Neuronal stem cell (in vitro differentiated cells): Measurements from ENCODE around the gene VTI1A.

ENCODE experiments used
- DNase-seq: peaks from one replicate; pipeline ENCODE4 v3.0.0-alpha.2; 2013; ENCODE audit warnings: low spot score
- H2AFZ ChIP-seq: one replicate; pipeline ENCODE4 v1.6.1; 2013; ENCODE audit warnings: mild to moderate bottlenecking, low read length, inconsistent platforms
- H2AK5ac ChIP-seq: 2 replicates; pipeline ENCODE4 v1.6.1; 2013; ENCODE audit warnings: low read depth, mild to moderate bottlenecking, inconsistent platforms, low read length, moderate library complexity, mixed read lengths
- H2BK120ac ChIP-seq: 2 replicates; pipeline ENCODE4 v1.6.1; 2013; ENCODE audit warnings: low read depth, mild to moderate bottlenecking, inconsistent platforms, low read length, moderate library complexity, mixed read lengths
- H2BK12ac ChIP-seq: one replicate; pipeline ENCODE4 v1.6.1; 2013; ENCODE audit warnings: low read length, inconsistent platforms
- H2BK15ac ChIP-seq: 2 replicates; pipeline ENCODE4 v1.6.1; 2013; ENCODE audit warnings: mild to moderate bottlenecking, low read length, inconsistent platforms, mixed read lengths
- H2BK5ac ChIP-seq: one replicate; pipeline ENCODE4 v1.6.1; 2013; ENCODE audit warnings: inconsistent platforms, mild to moderate bottlenecking, low read length, moderate library complexity
- H3K14ac ChIP-seq: one replicate; pipeline ENCODE4 v1.6.1; 2013; ENCODE audit warnings: low read length, inconsistent platforms
- H3K18ac ChIP-seq: 2 replicates; pipeline ENCODE4 v1.6.1; 2013; ENCODE audit warnings: low read length, inconsistent platforms
- H3K23ac ChIP-seq: 2 replicates; pipeline ENCODE4 v1.6.1; 2013; ENCODE audit warnings: low read depth, mild to moderate bottlenecking, mixed read lengths, low read length, inconsistent platforms; ENCODE audit not compliant: poor library complexity
- H3K27ac ChIP-seq: replicated peaks from 3 replicates; pipeline ENCODE4 v1.5.1; 2013; ENCODE audit warnings: low read length, inconsistent platforms
- H3K27me3 ChIP-seq, 3 experiments: 2 replicates each; pipeline ENCODE4 v1.6.1; 2013; ENCODE audit warnings: low read length in 3 of 3, mild to moderate bottlenecking in 2 of 3, inconsistent platforms in 1 of 3, low read depth in 1 of 3, mixed read lengths in 1 of 3, moderate library complexity in 1 of 3; ENCODE audit not compliant: control insufficient read depth in 3 of 3, insufficient read depth in 3 of 3
- H3K36me3 ChIP-seq, 2 donors: replicated peaks in 1 of 2; 2 replicates each; pipeline ENCODE4 v1.6.1; 2013; ENCODE audit warnings: low read length in 2 of 2; ENCODE audit not compliant: control insufficient read depth in 2 of 2, insufficient read depth in 2 of 2
- H3K4ac ChIP-seq: 2 replicates; pipeline ENCODE4 v1.6.1; 2013; ENCODE audit warnings: inconsistent platforms, mild to moderate bottlenecking, low read length, moderate library complexity
- H3K4me1 ChIP-seq, 2 donors: 1 replicate in 1 of 2; 2 replicates in 1 of 2; pipeline ENCODE4 v1.6.1; 2013; ENCODE audit warnings: low read length in 2 of 2, low read depth in 1 of 2; ENCODE audit not compliant: control insufficient read depth in 2 of 2, insufficient read depth in 1 of 2
- H3K4me2 ChIP-seq: one replicate; pipeline ENCODE4 v1.6.1; 2013; ENCODE audit warnings: mild to moderate bottlenecking, low read length, inconsistent platforms; ENCODE audit not compliant: insufficient read depth, poor library complexity, severe bottlenecking
- H3K4me3 ChIP-seq, 2 donors: 2 replicates each; pipeline ENCODE4 v1.5.1; 2013; ENCODE audit warnings: low read length in 2 of 2, mild to moderate bottlenecking in 2 of 2, inconsistent platforms in 1 of 2, moderate library complexity in 1 of 2
- H3K79me1 ChIP-seq: one replicate; pipeline ENCODE4 v1.6.1; 2013; ENCODE audit warnings: low read depth, mild to moderate bottlenecking, inconsistent platforms, low read length, moderate library complexity
- H3K9ac ChIP-seq: one replicate; pipeline ENCODE4 v1.6.1; 2013; ENCODE audit warnings: mild to moderate bottlenecking, low read depth, low read length, inconsistent platforms; ENCODE audit not compliant: poor library complexity
- H3K9me3 ChIP-seq, 2 donors: replicated peaks in 1 of 2; 2 replicates each; pipeline versions ENCODE3 to v1.6.1; 2013; ENCODE audit warnings: low read length in 2 of 2, mild to moderate bottlenecking in 2 of 2, inconsistent platforms in 1 of 2, low read depth in 1 of 2, mixed read lengths in 1 of 2, moderate library complexity in 1 of 2; ENCODE audit not compliant: control insufficient read depth in 2 of 2, insufficient read depth in 1 of 2
- H4K8ac ChIP-seq: one replicate; pipeline ENCODE4 v1.6.1; 2013; ENCODE audit warnings: low read depth, mild to moderate bottlenecking, inconsistent platforms, low read length, moderate library complexity
- H4K91ac ChIP-seq: one replicate; pipeline ENCODE4 v1.6.1; 2013; ENCODE audit warnings: low read length, low read depth, mild to moderate bottlenecking, inconsistent platforms; ENCODE audit not compliant: poor library complexity
- WGBS, 2 donors: extraction: QIAGEN DNeasy Blood & Tissue Kit; methylation state at CpG; one replicate each; pipeline ENCODE4 v1.1.7; 2013; ENCODE audit warnings: missing lambda C conversion rate in 2 of 2, mixed read lengths in 1 of 2; ENCODE audit not compliant: insufficient read length in 2 of 2, insufficient replicate concordance in 1 of 2; ENCODE audit errors: extremely low coverage in 2 of 2; 5-methylcytosine and 5-hydroxymethylcytosine counted together

VTI1A gene

GRCh38 chr10:112695539-112695938, 248.5 kb downstream of the VTI1A start:
- Histone ChIP-seq H3K79me1 (no peaks in the 10 kb centered on the region), H2AK5ac (no peak overlapping the region), H3K27me3 (no peaks in the 10 kb centered on the region), H2BK120ac (no peak overlapping the region), H3K27ac (no peak overlapping the region), H3K23ac (no peak overlapping the region), H2AFZ (no peak overlapping the region), H3K4me2 (no peak overlapping the region), H3K4ac (no peak overlapping the region), H2BK12ac (no peak overlapping the region), H2BK15ac (no peak overlapping the region), H3K18ac (no peak overlapping the region), H4K8ac (no peak overlapping the region), H3K4me1 (peaks cover 5 to 6% of the 10 kb centered on the region in 2 donors), H2BK5ac (no peak overlapping the region), H3K4me3 (no peak overlapping the region), H3K9ac (no peak overlapping the region), H3K36me3 (no peaks in the 10 kb centered on the region), H4K91ac (no peak overlapping the region), H3K9me3 (no peaks in the 10 kb centered on the region), H3K14ac (no peak overlapping the region)
- no peak for DNase-seq
- no CpG with 5 or more reads among the region's 7 CpGs for WGBS, 2 donors

- Histone ChIP-seq H3K27me3 (no peaks in the 10 kb centered on the region), H3K36me3 (no peaks in the 10 kb centered on the region), H3K4me2 (no peak overlapping the region), H3K4me1 (peaks cover 5% of the 10 kb centered on the region in 2 donors), H2AK5ac (no peak overlapping the region), H3K79me1 (no peaks in the 10 kb centered on the region), H4K91ac (no peak overlapping the region), H3K27ac (no peak overlapping the region), H3K4me3 (no peak overlapping the region), H2AFZ (no peak overlapping the region), H3K14ac (no peak overlapping the region), H4K8ac (no peak overlapping the region), H3K18ac (no peak overlapping the region), H2BK120ac (no peak overlapping the region), H3K9me3 (no peaks in the 10 kb centered on the region), H3K23ac (no peak overlapping the region), H2BK5ac (no peak overlapping the region), H2BK15ac (no peak overlapping the region), H3K4ac (no peak overlapping the region), H3K9ac (no peak overlapping the region), H2BK12ac (no peak overlapping the region)
- DNase-seq: no peak
- WGBS, 2 donors: no CpG with 5 or more reads among the region's 2 CpGs
These were observed 249.6 kb downstream of the VTI1A start for GRCh38 chr10:112696592-112696991.

GRCh38 chr10:112698133-112698817, 251.3 kb downstream of the VTI1A start:
- Histone ChIP-seq H3K23ac (no peak overlapping the region), H2AK5ac (no peak overlapping the region), H4K91ac (no peak overlapping the region), H3K36me3 (no peaks in the 10 kb centered on the region), H3K79me1 (no peaks in the 10 kb centered on the region), H3K18ac (no peak overlapping the region), H2BK5ac (no peak overlapping the region), H2BK15ac (no peak overlapping the region), H2BK12ac (no peak overlapping the region), H3K9ac (no peak overlapping the region), H3K14ac (no peak overlapping the region), H3K27me3 (no peaks in the 10 kb centered on the region), H3K27ac (no peak overlapping the region), H3K9me3 (no peaks in the 10 kb centered on the region), H2BK120ac (no peak overlapping the region), H3K4me2 (no peak overlapping the region), H2AFZ (no peak overlapping the region), H4K8ac (no peak overlapping the region), H3K4me3 (no peak overlapping the region), H3K4ac (no peak overlapping the region), H3K4me1 (peaks cover 3 to 5% of the 10 kb centered on the region in 2 donors)
- WGBS, 2 donors: no CpG with 5 or more reads among the region's 7 CpGs
- no peak for DNase-seq

- no peak for DNase-seq
- H2BK5ac ChIP-seq: no peak overlapping the region
- WGBS, 2 donors: no CpG with 5 or more reads among the region's 5 CpGs
- H3K36me3 ChIP-seq: no peaks in the 10 kb centered on the region
- H3K27me3 ChIP-seq: no peaks in the 10 kb centered on the region
- H3K9me3 ChIP-seq: no peaks in the 10 kb centered on the region
- no peak overlapping the region for H3K27ac ChIP-seq
- H3K4me3 ChIP-seq: no peak overlapping the region
- H3K23ac ChIP-seq: no peak overlapping the region
- H3K79me1 ChIP-seq: no peaks in the 10 kb centered on the region
- no peak overlapping the region for H2AK5ac ChIP-seq
- H4K8ac ChIP-seq: no peak overlapping the region
- no peak overlapping the region for H2AFZ ChIP-seq
- no peak overlapping the region for H2BK120ac ChIP-seq
- no peak overlapping the region for H2BK12ac ChIP-seq
- H3K18ac ChIP-seq: no peak overlapping the region
- H3K4ac ChIP-seq: no peak overlapping the region
- H3K14ac ChIP-seq: no peak overlapping the region
- no peak overlapping the region for H2BK15ac ChIP-seq
- H4K91ac ChIP-seq: no peak overlapping the region
- no peak overlapping the region for H3K4me2 ChIP-seq
- H3K9ac ChIP-seq: no peak overlapping the region
- H3K4me1 ChIP-seq: peaks cover 3 to 5% of the 10 kb centered on the region in 2 donors
These were observed 251.8 kb downstream of the VTI1A start for GRCh38 chr10:112698818-112699164.
